Osteocyte (in vitro differentiated cells): Measurements from ENCODE around the gene MYOCOS. TPM values are rescaled to one million over a fixed set of nuclear protein-coding genes. Genes with fewer than 3 reads are reported as not detected.

Experiments used
- DNase-seq: peaks from one replicate; pipeline ENCODE4 v3.0.0; 2021; ENCODE audit warnings: mixed read lengths; ENCODE audit not compliant: unreplicated experiment; ENCODE audit errors: extremely low spot score
- H3K27ac Mint-ChIP-seq: one replicate; pipeline ENCODE4 v1.8.0; 2021; ENCODE audit warnings: mild to moderate bottlenecking, mixed read lengths; ENCODE audit not compliant: unreplicated experiment
- H3K27me3 Mint-ChIP-seq: one replicate; pipeline ENCODE4 v1.8.0; 2021; ENCODE audit warnings: mixed read lengths; ENCODE audit not compliant: unreplicated experiment
- H3K36me3 Mint-ChIP-seq: one replicate; pipeline ENCODE4 v1.8.0; 2021; ENCODE audit warnings: mixed read lengths; ENCODE audit not compliant: unreplicated experiment
- H3K4me1 Mint-ChIP-seq: one replicate; pipeline ENCODE4 v1.8.0; 2021; ENCODE audit warnings: mixed read lengths; ENCODE audit not compliant: unreplicated experiment
- H3K4me3 Mint-ChIP-seq: one replicate; pipeline ENCODE4 v1.8.0; 2021; ENCODE audit warnings: mild to moderate bottlenecking, moderate library complexity, mixed read lengths; ENCODE audit not compliant: unreplicated experiment
- H3K9me3 Mint-ChIP-seq: one replicate; pipeline ENCODE4 v1.8.0; 2021; ENCODE audit warnings: mixed read lengths; ENCODE audit not compliant: unreplicated experiment
- long read RNA-seq: library from polyadenylated mRNA; unstranded; transcript quantifications from one replicate; pipeline ENCODE4 v2.0.0, GENCODE V29; 2021
- total RNA-seq: library from RNA; stranded (reverse); gene quantifications from 2 replicates; pipeline ENCODE4 v1.2.1, GENCODE V29; 2021
- TF ChIP-seq, protein P1 (sequence below): fragments of 200-600 bp; sonication (generic); IDR thresholded peaks from 2 replicates; pipeline ENCODE4 v1.5.0; 2021; ENCODE audit warnings: antibody characterized with exemption, mild to moderate bottlenecking, moderate library complexity

MYOCOS gene, protein sequence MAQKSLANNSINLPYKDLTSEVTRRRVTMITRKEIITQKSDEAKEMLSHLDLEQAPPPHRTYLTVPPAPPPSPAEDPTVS
- not detected in 2 replicates for total RNA-seq
- long read RNA-seq: 0 reads

DNA sequence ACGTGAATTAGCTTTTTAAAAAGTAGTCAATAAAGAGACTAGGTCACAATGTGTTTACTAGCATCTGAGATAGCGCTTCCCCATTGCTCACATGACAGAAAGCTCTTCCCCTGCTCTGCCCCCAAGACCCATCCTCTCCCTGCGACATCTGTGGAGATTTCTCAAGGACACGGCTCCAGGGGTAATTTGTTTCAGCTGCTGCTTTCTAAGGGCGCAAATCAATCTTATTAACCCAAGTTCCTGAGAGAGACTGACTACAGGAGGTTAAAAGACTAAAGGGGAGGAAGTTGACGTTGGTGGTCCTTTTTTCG, at the start of gene MYOCOS:
Gene MYOCOS (plus strand): TSS at position 92 of the 311 bp plus-strand sequence. CDS start 1,641 bp downstream, outside the sequence.
- Mint-ChIP-seq H3K4me1 (no peaks in the 10 kb centered on the region), H3K4me3 (no peak within 1 kb of the TSS), H3K27me3 (peaks cover 26% of the 10 kb centered on the region), H3K27ac (no peak within 1 kb of the TSS), H3K36me3 (no peaks in the 10 kb centered on the region), H3K9me3 (no peaks in the 10 kb centered on the region)
- no peak for DNase-seq
- TF ChIP-seq, protein P1, sequence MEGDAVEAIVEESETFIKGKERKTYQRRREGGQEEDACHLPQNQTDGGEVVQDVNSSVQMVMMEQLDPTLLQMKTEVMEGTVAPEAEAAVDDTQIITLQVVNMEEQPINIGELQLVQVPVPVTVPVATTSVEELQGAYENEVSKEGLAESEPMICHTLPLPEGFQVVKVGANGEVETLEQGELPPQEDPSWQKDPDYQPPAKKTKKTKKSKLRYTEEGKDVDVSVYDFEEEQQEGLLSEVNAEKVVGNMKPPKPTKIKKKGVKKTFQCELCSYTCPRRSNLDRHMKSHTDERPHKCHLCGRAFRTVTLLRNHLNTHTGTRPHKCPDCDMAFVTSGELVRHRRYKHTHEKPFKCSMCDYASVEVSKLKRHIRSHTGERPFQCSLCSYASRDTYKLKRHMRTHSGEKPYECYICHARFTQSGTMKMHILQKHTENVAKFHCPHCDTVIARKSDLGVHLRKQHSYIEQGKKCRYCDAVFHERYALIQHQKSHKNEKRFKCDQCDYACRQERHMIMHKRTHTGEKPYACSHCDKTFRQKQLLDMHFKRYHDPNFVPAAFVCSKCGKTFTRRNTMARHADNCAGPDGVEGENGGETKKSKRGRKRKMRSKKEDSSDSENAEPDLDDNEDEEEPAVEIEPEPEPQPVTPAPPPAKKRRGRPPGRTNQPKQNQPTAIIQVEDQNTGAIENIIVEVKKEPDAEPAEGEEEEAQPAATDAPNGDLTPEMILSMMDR: no peak

DNA sequence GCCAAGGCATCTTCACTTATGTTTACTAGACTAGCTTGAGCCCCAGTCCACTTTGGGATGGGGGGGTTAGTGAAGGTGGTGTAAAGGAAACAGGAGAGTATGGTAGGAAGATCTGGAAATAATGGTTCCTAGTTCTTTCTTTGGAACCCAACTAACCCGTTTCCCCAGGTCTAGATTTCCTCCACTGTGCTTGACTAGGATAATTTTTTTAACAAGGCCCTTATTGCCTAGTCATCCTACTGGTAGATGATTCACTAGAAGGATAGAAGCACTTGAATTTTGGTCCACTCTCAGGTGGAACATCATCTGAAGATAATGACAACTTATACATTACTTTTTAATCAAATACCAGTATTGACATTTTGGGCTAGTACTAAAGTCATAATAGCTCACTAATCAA, 45.9 kb upstream of the MYOCOS start:
- peaks cover 64% of the 10 kb centered on the region for H3K36me3 Mint-ChIP-seq
- no peaks in the 10 kb centered on the region for H3K27me3 Mint-ChIP-seq
- no peak for DNase-seq
- H3K27ac Mint-ChIP-seq: no peak overlapping the region
- H3K4me1 Mint-ChIP-seq: no peaks in the 10 kb centered on the region
- TF ChIP-seq, protein P1: no peak
- H3K9me3 Mint-ChIP-seq: no peaks in the 10 kb centered on the region
- H3K4me3 Mint-ChIP-seq: no peak overlapping the region

DNA sequence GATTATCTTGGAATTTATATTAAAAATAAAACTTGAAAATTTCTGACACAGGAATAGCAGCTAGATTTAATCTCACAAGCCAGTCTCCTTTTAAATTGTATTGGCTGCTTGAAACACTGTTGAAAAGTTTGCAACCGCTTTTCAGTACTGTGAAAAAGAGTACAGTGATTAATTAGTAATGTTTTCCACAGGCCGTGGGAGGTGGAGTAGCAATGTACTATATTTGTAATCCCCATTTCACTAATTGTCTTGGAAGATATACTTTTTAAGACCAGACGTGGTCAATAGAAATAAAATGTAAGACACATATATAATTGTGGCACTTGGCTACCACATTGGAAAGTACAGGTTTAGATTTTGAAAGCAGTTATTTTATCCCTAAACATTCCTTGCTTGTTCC, 40.8 kb upstream of the MYOCOS start:
- no peak for DNase-seq
- no peak overlapping the region for H3K27ac Mint-ChIP-seq
- no peak overlapping the region for H3K4me3 Mint-ChIP-seq
- no peaks in the 10 kb centered on the region for H3K9me3 Mint-ChIP-seq
- peaks cover 62% of the 10 kb centered on the region for H3K36me3 Mint-ChIP-seq
- H3K4me1 Mint-ChIP-seq: no peaks in the 10 kb centered on the region
- no peaks in the 10 kb centered on the region for H3K27me3 Mint-ChIP-seq
- TF ChIP-seq, protein P1: no peak

DNA sequence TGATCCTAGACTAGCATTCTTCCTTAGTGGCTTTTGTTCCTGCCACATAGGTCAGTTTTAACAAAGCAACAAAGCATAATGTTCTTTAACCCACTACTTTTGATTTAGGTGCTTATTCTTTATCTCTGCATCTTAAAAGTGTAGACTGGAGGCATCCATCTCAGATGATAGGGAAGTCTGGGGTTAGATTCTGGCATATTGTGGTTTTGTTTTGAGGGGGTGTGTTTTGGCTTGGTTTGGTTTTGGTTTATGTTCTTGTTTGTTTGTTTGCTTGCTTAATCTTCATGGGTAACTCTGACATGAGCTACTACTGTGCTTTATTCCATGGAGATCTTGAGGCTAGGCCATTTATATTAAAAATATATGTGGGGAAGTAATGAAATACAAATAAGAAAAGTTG, 40.3 kb upstream of the MYOCOS start:
- Mint-ChIP-seq H3K9me3 (no peaks in the 10 kb centered on the region), H3K27ac (no peak overlapping the region), H3K27me3 (no peaks in the 10 kb centered on the region), H3K36me3 (peaks cover 61% of the 10 kb centered on the region), H3K4me1 (no peaks in the 10 kb centered on the region), H3K4me3 (no peak overlapping the region)
- TF ChIP-seq, protein P1: no peak
- no peak for DNase-seq

DNA sequence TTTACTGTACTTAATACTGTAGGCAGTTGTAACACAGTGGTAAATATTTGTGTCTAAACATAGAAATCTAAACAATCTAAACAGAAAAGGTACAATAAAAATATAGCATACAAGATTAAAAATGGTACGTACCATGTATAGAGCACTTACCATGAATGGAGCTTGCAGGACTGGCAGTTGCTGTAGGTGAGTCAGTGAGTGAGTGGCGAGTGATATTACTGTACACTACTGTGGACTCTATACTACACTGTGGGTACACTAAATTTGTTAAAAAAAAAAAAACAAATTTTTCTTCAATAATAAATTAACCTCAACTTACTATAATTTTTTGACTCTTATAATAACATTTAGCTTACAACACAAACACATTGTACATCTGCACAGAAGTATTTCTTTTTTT, 39.5 kb upstream of the MYOCOS start:
- H3K27me3 Mint-ChIP-seq: no peaks in the 10 kb centered on the region
- no peaks in the 10 kb centered on the region for H3K4me1 Mint-ChIP-seq
- DNase-seq: no peak
- H3K9me3 Mint-ChIP-seq: no peaks in the 10 kb centered on the region
- H3K27ac Mint-ChIP-seq: no peak overlapping the region
- no peak overlapping the region for H3K4me3 Mint-ChIP-seq
- TF ChIP-seq, protein P1: no peak
- peaks cover 62% of the 10 kb centered on the region for H3K36me3 Mint-ChIP-seq
